ENCODE results near the gene UBAC2. TPM values are rescaled to one million over a fixed set of nuclear protein-coding genes. Genes with fewer than 3 reads are reported as not detected.
A peak's percentile ranks its signal among the peaks of the same experiment; 100 is the strongest.

Gene UBAC2
- polyA plus RNA-seq, 4 donors: 56.2 to 92.6 (median 76.0) TPM

DNA sequence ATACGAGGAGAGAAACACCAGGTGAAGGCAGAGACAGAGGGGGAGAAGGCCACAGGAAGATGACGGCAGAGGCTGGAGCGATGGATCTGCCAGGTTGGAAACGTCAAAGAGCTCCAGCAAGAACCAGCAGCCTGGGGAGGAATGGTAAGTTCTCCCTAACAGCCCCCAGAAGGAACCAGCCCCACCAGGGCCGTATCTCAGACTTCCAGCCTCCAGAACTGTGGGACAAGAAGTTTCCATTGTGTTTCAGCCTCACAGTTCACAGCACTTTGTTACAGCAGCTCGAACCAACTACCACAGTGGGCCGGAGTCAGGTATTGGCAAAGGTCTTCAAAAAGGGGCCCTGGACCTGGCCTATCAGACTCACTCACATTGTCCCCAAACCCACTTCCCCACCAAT is 195.8 kb downstream of the UBAC2 start:
- H3K4me3 ChIP-seq (ENCODE audit: low read depth in 1 of 3, low read length in 3 of 3): no peak overlapping the region
- peaks cover 0 to 5% (median 0%) of the 10 kb centered on the region in 3 donors for H3K4me1 ChIP-seq (ENCODE audit: control insufficient read depth in 3 of 3, insufficient read depth in 2 of 3, low read depth in 1 of 3, low read length in 2 of 3)
- DNase-seq (no peak), FAIRE-seq (no peak)
- H3K27me3 ChIP-seq (ENCODE audit: control insufficient read depth in 3 of 3, insufficient read depth in 3 of 3, low read length in 3 of 3): no peaks in the 10 kb centered on the region
- H3K36me3 ChIP-seq (ENCODE audit: control insufficient read depth in 3 of 3, insufficient read depth in 2 of 3, low read depth in 1 of 3, low read length in 3 of 3): no peaks in the 10 kb centered on the region
- no peaks in the 10 kb centered on the region for H3K9me3 ChIP-seq (ENCODE audit: control insufficient read depth in 2 of 2, insufficient read depth in 1 of 2, low read depth in 1 of 2, low read length in 1 of 2)
- WGBS, 3 donors: 88 to 93% (median 92%) methylated on average over 7 of the region's 7 CpGs
- H3K27ac ChIP-seq (ENCODE audit: low read depth in 1 of 3, low read length in 2 of 3): no peak overlapping the region

DNA sequence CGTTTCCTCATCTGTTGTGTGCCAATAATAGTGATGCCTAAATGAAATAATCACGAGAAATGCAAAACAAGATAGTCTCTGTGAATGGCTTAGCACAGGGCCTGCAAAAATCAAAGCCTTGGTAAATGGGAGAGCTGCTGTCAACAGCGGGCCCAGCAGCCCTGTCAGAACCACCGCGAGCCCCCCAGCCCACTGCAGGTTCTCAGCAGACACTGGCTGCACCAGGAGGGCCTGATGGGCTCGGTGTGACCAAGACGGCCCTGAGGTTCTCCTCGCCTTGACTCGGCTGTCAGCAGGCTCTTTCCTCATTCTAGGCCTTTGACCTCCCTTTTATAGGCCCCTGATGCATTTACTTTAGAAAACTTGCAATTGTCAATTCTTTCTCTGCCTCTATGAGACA is 197.4 kb downstream of the UBAC2 start:
- Histone ChIP-seq H3K4me1 (ENCODE audit: control insufficient read depth in 3 of 3, insufficient read depth in 2 of 3, low read depth in 1 of 3, low read length in 2 of 3) (peaks cover 0 to 5% (median 0%) of the 10 kb centered on the region in 3 donors), H3K36me3 (ENCODE audit: control insufficient read depth in 3 of 3, insufficient read depth in 2 of 3, low read depth in 1 of 3, low read length in 3 of 3) (no peaks in the 10 kb centered on the region), H3K9me3 (ENCODE audit: control insufficient read depth in 2 of 2, insufficient read depth in 1 of 2, low read depth in 1 of 2, low read length in 1 of 2) (no peaks in the 10 kb centered on the region), H3K27ac (ENCODE audit: low read depth in 1 of 3, low read length in 2 of 3) (no peak overlapping the region), H3K4me3 (ENCODE audit: low read depth in 1 of 3, low read length in 3 of 3) (no peak overlapping the region), H3K27me3 (ENCODE audit: control insufficient read depth in 3 of 3, insufficient read depth in 3 of 3, low read length in 3 of 3) (no peaks in the 10 kb centered on the region)
- no peak for DNase-seq
- no peak for FAIRE-seq
- WGBS, 3 donors: 80 to 88% (median 82%) methylated on average over 9 of the region's 9 CpGs

DNA sequence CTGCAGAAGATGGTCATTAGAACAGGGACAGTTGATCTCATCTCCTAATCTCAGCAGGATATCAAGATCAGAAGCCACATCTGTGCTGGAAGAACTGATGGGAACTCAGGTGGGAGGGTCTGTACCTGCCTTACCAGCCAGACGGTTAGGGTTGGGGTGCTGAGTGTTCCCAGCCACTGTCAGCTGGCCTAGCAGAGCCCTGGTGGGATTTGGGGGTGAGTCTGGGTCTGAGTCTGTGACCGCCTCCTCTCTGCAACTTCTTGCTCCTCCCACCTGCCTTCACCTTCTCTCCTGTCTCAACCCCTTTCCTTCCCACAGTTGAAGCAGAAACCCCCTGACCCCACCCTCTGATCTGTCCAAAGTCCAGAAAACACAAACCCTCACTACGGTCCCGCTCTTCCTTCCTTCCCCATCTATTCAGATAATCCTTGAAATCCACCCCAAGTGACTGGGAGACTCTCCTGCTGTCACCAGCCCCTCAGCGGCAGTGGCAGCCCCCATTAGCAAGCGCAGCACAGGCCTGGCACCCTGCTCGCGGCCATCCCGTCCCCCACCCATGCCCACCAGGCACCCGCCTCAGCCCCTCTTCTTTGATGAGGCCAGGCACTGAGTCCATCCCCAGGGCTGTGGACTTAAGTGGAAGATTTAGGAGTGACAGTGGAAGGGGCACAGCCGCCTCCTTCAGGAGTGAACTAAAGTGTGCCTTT is 198.4 kb downstream of the UBAC2 start:
- FAIRE-seq (no peak), DNase-seq (no peak)
- 85 to 90% (median 86%) methylated on average over 11 of the region's 11 CpGs for WGBS, 3 donors

DNA sequence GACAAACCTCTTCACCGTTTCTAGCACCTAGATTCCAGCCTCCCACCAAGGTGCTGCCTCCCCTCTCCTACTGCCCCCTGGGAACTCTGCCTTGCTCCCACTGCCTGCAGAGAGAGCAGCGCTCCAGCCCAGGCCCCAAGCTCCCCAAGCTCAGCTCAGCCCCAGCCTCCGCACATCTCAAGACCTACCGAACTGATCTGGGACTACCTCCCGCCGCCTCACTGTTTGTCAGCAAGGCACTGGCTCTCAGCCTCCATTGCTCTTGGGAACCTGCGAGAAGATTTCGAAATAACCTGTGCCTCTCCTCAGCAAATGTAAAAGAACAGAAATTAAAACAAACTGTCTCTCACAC is 198.9 kb downstream of the UBAC2 start:
- no peak for DNase-seq

More for the DNA sequence above, 198.4 kb downstream of the UBAC2 start:
- Histone ChIP-seq H3K4me1 (ENCODE audit: control insufficient read depth in 3 of 3, insufficient read depth in 2 of 3, low read depth in 1 of 3, low read length in 2 of 3) (peaks cover 0 to 5% (median 0%) of the 10 kb centered on the region in 3 donors), H3K9me3 (ENCODE audit: control insufficient read depth in 2 of 2, insufficient read depth in 1 of 2, low read depth in 1 of 2, low read length in 1 of 2) (no peaks in the 10 kb centered on the region), H3K4me3 (ENCODE audit: low read depth in 1 of 3, low read length in 3 of 3) (no peak overlapping the region), H3K36me3 (ENCODE audit: control insufficient read depth in 3 of 3, insufficient read depth in 2 of 3, low read depth in 1 of 3, low read length in 3 of 3) (no peaks in the 10 kb centered on the region), H3K27ac (ENCODE audit: low read depth in 1 of 3, low read length in 2 of 3) (no peak overlapping the region), H3K27me3 (ENCODE audit: control insufficient read depth in 3 of 3, insufficient read depth in 3 of 3, low read length in 3 of 3) (no peaks in the 10 kb centered on the region)

DNA sequence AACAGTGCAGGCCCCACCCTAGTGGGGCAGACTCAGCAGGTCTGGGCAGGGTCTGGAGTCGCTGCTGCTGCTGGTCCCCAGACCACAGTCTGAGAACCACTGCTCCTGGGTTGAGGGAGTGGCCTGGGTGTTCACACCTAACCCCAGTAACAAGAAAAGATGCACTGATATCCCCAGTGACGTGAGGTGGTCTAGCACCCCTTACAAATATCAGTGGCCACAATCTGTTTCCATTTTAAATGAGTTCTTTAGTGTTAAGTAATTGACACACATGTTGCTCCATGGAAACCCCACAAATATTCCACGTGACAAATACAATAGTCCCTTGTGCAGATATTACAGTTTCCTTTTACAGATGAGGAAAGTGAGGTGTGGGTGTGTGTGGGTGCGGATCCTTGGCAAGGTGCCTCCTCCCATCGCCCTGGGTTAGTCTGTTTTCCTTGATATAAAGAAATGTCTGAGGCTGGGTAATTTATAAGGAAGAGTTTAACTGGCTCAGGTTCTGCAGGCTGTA is 202.9 kb downstream of the UBAC2 start:
- no peak overlapping the region for H3K4me3 ChIP-seq (ENCODE audit: low read depth in 1 of 3, low read length in 3 of 3)
- H3K4me1 ChIP-seq (ENCODE audit: control insufficient read depth in 3 of 3, insufficient read depth in 2 of 3, low read depth in 1 of 3, low read length in 2 of 3): peaks cover 0 to 2% (median 0%) of the 10 kb centered on the region in 3 donors
- 11 to 48% (median 26%) methylated on average over 5 of the region's 5 CpGs for WGBS, 3 donors
- no peaks in the 10 kb centered on the region for H3K27me3 ChIP-seq (ENCODE audit: control insufficient read depth in 3 of 3, insufficient read depth in 3 of 3, low read length in 3 of 3)
- FAIRE-seq (no peak), DNase-seq (peak in 1 of 2 donors; percentile 65)
- no peaks in the 10 kb centered on the region for H3K9me3 ChIP-seq (ENCODE audit: control insufficient read depth in 2 of 2, insufficient read depth in 1 of 2, low read depth in 1 of 2, low read length in 1 of 2)
- no peaks in the 10 kb centered on the region for H3K36me3 ChIP-seq (ENCODE audit: control insufficient read depth in 3 of 3, insufficient read depth in 2 of 3, low read depth in 1 of 3, low read length in 3 of 3)
- H3K27ac ChIP-seq (ENCODE audit: low read depth in 1 of 3, low read length in 2 of 3): peak overlapping the region in 1 of 3 donors; percentile 55

More for the DNA sequence above, 198.9 kb downstream of the UBAC2 start:
- Histone ChIP-seq H3K36me3 (ENCODE audit: control insufficient read depth in 3 of 3, insufficient read depth in 2 of 3, low read depth in 1 of 3, low read length in 3 of 3) (no peaks in the 10 kb centered on the region), H3K27me3 (ENCODE audit: control insufficient read depth in 3 of 3, insufficient read depth in 3 of 3, low read length in 3 of 3) (no peaks in the 10 kb centered on the region), H3K27ac (ENCODE audit: low read depth in 1 of 3, low read length in 2 of 3) (no peak overlapping the region), H3K9me3 (ENCODE audit: control insufficient read depth in 2 of 2, insufficient read depth in 1 of 2, low read depth in 1 of 2, low read length in 1 of 2) (no peaks in the 10 kb centered on the region), H3K4me3 (ENCODE audit: low read depth in 1 of 3, low read length in 3 of 3) (no peak overlapping the region), H3K4me1 (ENCODE audit: control insufficient read depth in 3 of 3, insufficient read depth in 2 of 3, low read depth in 1 of 3, low read length in 2 of 3) (peaks cover 0 to 5% (median 0%) of the 10 kb centered on the region in 3 donors)
- 90 to 97% (median 93%) methylated on average over 8 of the region's 8 CpGs for WGBS, 3 donors
- FAIRE-seq: no peak

DNA sequence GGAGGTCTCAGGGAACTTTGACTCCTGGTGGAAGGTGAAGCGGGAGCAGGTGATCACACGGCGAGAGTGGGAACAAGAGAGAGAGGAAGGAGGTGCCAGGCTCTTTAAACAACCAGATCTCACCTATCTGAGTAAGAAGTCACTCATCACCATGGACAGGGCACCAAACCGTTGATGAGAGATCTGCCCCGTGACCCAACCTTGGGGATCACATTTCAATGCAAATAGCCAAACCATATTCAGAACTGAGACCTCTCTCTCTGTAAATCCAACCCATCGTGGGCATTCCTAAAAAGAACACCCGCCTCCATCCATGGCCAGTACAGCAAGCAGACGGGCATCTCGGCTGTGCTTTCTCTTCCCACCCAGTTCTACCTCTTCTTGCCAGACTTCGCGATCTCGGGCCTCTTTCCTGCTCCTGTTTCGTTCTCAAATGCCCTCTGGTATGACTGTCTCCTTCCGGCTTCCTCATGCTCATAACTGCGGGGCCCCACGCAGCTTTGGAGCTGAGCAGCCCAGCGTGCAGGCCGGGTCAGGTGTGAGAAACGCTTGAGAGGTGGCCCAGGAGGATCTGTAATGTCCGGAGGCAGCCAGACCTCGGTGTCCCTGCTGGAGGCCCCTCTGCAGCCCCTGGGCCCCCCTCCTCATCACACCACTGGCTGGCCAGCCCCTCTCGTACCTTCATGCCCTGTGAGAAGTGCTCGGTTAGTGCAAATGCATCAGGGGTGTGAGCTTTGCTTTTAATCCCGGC is 203.5 kb downstream of the UBAC2 start:
- H3K27ac ChIP-seq (ENCODE audit: low read depth in 1 of 3, low read length in 2 of 3): peak overlapping the region in 1 of 3 donors; percentile 55
- no peaks in the 10 kb centered on the region for H3K9me3 ChIP-seq (ENCODE audit: control insufficient read depth in 2 of 2, insufficient read depth in 1 of 2, low read depth in 1 of 2, low read length in 1 of 2)
- WGBS, 3 donors: 43 to 72% (median 55%) methylated on average over 24 of the region's 24 CpGs
- H3K27me3 ChIP-seq (ENCODE audit: control insufficient read depth in 3 of 3, insufficient read depth in 3 of 3, low read length in 3 of 3): no peaks in the 10 kb centered on the region
- FAIRE-seq (no peak), DNase-seq (no peak)
- H3K4me3 ChIP-seq (ENCODE audit: low read depth in 1 of 3, low read length in 3 of 3): no peak overlapping the region
- no peaks in the 10 kb centered on the region for H3K36me3 ChIP-seq (ENCODE audit: control insufficient read depth in 3 of 3, insufficient read depth in 2 of 3, low read depth in 1 of 3, low read length in 3 of 3)
- no peaks in the 10 kb centered on the region for H3K4me1 ChIP-seq (ENCODE audit: control insufficient read depth in 3 of 3, insufficient read depth in 2 of 3, low read depth in 1 of 3, low read length in 2 of 3)

DNA sequence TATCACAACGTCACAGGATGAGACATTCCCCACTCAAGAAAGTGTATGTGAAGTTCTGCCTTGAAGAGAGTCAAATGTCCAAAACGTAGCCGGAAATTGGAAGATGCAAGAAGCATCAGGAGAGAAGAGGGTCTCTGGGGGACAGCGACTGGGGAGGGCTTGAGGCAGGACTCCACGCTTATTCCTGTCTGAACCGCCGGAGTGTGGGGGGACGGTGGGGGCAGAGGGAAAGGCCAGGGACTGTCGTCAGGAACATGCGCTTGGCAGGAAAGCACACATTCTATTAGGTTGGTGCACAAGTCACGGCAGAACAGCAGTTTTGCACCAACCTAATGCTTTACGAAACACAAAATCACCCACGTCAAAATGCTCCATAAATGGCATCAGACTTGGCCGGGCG is 205.3 kb downstream of the UBAC2 start:
- DNase-seq (no peak), FAIRE-seq (no peak)
- no peaks in the 10 kb centered on the region for H3K27me3 ChIP-seq (ENCODE audit: control insufficient read depth in 3 of 3, insufficient read depth in 3 of 3, low read length in 3 of 3)
- no peaks in the 10 kb centered on the region for H3K4me1 ChIP-seq (ENCODE audit: control insufficient read depth in 3 of 3, insufficient read depth in 2 of 3, low read depth in 1 of 3, low read length in 2 of 3)
- WGBS, 3 donors: 90 to 96% (median 91%) methylated on average over 15 of the region's 15 CpGs
- H3K4me3 ChIP-seq (ENCODE audit: low read depth in 1 of 3, low read length in 3 of 3): no peak overlapping the region
- no peaks in the 10 kb centered on the region for H3K36me3 ChIP-seq (ENCODE audit: control insufficient read depth in 3 of 3, insufficient read depth in 2 of 3, low read depth in 1 of 3, low read length in 3 of 3)
- H3K27ac ChIP-seq (ENCODE audit: low read depth in 1 of 3, low read length in 2 of 3): peak overlapping the region in 1 of 3 donors; percentile 12
- H3K9me3 ChIP-seq (ENCODE audit: control insufficient read depth in 2 of 2, insufficient read depth in 1 of 2, low read depth in 1 of 2, low read length in 1 of 2): no peaks in the 10 kb centered on the region

DNA sequence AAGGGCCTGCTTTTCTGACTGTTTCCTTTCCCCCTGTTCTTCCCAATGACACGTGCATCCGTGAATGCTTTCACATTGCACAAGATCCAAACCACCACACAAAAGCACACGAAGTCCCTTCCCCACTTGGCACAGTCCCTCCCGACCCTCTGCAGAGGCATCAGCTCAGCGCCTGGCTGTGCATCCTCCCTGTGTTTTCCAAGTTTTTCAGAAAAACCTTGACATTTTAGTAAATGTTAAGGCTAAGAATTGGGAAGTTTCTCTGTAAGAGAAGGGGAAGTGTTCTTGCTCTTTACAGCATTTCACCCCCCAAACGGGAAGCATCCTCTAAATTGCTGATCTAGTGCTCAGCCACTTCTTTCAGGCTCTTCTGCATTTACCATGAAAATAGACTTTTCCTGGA is 206.1 kb downstream of the UBAC2 start:
- no peak overlapping the region for H3K4me3 ChIP-seq (ENCODE audit: low read depth in 1 of 3, low read length in 3 of 3)
- DNase-seq (no peak), FAIRE-seq (no peak)
- no peak overlapping the region for H3K27ac ChIP-seq (ENCODE audit: low read depth in 1 of 3, low read length in 2 of 3)
- no peaks in the 10 kb centered on the region for H3K27me3 ChIP-seq (ENCODE audit: control insufficient read depth in 3 of 3, insufficient read depth in 3 of 3, low read length in 3 of 3)
- H3K36me3 ChIP-seq (ENCODE audit: control insufficient read depth in 3 of 3, insufficient read depth in 2 of 3, low read depth in 1 of 3, low read length in 3 of 3): no peaks in the 10 kb centered on the region
- no peaks in the 10 kb centered on the region for H3K9me3 ChIP-seq (ENCODE audit: control insufficient read depth in 2 of 2, insufficient read depth in 1 of 2, low read depth in 1 of 2, low read length in 1 of 2)
- 49 to 74% (median 63%) methylated on average over 6 of the region's 6 CpGs for WGBS, 3 donors
- H3K4me1 ChIP-seq (ENCODE audit: control insufficient read depth in 3 of 3, insufficient read depth in 2 of 3, low read depth in 1 of 3, low read length in 2 of 3): no peaks in the 10 kb centered on the region

Measured in small intestine (tissue), 7 donors.